GM12872 (cell line): ENCODE results near the gene MBNL2.

Experiments used
- CTCF ChIP-seq: IDR thresholded peaks from 3 replicates; pipeline ENCODE4 v1.5.1; 2011; ENCODE audit warnings: low read depth, mild to moderate bottlenecking, low read length, moderate library complexity; ENCODE audit not compliant: insufficient read depth

Gene MBNL2

DNA sequence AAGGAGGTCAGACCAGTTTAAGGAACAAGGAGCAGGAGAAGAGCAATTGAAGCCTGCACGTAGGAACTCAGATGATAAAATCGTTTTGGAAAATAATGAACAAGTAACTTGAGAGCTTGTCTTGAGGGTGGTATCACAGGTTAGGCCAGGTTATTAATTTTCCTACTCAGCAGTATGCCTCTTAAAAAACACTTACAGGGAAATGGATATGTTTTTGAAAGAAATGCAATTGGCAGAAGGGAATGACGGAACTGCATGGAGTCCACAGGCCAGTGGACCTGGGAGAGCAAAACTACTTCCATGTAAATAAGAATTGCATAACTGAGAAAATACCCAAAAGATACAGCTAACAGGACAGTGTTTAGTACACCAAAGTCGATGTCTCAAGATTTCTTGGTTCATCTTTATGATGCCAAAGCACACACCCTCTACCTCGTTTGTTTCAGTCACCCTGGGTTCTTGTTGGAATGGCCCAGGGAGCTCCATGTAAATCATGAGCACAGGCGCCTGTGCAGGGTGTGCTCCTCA lies 35.2 kb downstream of the MBNL2 start:
- TF ChIP-seq CTCF: no peak

DNA sequence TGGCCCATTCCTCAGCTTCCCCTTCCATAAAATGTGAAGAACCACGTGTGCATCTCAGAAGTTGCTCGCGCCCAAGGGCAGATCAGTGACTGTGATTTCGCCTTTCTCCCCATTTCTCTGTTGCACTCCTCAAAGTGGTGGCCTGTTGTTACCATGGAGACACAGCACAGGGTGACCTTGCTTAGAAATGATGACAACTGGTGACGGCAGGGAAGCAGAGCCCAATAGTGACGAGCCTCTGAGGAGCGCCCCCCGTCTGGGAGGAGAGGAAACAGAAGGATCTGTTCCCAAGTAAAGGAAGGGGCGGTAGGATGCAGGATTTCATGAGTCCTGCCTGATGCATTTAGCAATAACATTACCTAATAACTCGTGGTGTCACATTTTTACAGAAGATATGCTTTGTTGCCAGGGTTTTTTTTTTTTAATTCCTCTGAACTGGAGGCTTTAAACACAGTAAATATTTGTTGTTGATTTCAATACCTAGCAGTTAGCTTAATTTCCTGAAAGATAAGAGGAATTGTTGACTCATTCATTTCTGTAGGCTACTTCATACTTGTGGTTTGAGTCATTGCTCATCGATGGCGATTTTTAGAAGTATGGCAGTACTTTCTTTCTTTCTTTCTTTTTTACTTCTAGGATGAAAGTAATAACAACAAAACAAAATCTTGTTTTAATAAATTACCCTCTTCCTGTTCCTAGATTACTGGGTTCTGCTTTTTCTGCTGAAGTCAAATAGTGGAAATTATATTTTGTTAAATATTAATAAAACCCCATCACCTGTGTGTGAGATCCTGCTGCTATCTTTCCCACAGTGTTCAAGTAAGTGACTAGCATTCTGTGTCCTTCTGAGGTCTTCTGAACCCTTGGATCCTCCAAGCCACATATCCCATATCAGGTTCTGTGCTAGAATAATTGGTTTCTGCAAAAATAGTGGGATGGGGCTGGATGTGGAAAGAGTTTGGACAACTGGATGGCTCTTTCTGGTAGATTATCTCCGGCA lies 36.0 kb downstream of the MBNL2 start:
- TF ChIP-seq CTCF: no peak

DNA sequence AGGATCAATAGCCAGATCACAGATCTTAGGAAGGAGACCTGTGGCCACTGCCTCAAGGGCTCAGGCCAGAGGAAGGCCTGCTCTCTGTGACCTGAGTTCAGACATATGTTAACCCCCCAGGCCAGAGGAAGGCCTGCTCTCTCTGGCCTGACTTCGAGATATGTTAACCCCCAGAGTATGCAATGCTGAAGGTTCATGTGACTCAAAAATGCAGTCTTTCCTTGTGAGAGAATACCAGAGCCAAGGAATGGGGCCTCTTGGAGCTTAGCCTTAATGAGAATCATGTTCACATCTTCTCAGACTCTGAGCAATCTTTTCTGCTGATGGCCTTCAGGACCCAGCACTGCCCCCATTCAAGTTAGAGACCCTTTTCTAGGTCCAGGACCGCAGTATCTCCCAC lies 36.7 kb downstream of the MBNL2 start:
- TF ChIP-seq CTCF: no peak

DNA sequence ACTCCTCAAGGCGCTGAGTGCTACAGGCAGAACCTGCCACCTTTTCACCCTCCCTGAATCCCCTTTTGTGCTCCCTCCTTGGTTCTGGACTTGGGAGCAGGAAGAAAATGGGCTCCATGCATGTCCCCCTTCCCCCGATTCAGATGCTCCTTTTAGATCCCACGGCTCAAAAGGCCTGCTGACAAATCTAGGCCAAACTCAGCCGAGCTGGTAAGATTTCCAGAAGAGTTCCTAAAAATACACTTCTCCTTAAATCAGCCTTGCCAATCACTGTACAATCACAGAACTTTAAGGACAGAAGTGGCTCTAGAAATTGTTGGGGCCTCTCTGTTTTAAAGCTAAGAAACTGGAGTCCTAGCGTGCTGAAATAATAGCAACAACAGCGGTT lies 37.3 kb downstream of the MBNL2 start:
- TF ChIP-seq CTCF: no peak

GRCh38 chr13:97259798-97260714 lies 37.9 kb downstream of the MBNL2 start:
- no peak for TF ChIP-seq CTCF

GRCh38 chr13:97261254-97262005 lies 39.3 kb downstream of the MBNL2 start:
- TF ChIP-seq CTCF: no peak
